ENCODE data around the gene TRMT6. TPM values are rescaled to one million over a fixed set of nuclear protein-coding genes. Genes with fewer than 3 reads are reported as not detected.

Gene TRMT6
- total RNA-seq, 4 donors from 2014 or later, result 7.7 to 13.0 (median 9.5) TPM

DNA sequence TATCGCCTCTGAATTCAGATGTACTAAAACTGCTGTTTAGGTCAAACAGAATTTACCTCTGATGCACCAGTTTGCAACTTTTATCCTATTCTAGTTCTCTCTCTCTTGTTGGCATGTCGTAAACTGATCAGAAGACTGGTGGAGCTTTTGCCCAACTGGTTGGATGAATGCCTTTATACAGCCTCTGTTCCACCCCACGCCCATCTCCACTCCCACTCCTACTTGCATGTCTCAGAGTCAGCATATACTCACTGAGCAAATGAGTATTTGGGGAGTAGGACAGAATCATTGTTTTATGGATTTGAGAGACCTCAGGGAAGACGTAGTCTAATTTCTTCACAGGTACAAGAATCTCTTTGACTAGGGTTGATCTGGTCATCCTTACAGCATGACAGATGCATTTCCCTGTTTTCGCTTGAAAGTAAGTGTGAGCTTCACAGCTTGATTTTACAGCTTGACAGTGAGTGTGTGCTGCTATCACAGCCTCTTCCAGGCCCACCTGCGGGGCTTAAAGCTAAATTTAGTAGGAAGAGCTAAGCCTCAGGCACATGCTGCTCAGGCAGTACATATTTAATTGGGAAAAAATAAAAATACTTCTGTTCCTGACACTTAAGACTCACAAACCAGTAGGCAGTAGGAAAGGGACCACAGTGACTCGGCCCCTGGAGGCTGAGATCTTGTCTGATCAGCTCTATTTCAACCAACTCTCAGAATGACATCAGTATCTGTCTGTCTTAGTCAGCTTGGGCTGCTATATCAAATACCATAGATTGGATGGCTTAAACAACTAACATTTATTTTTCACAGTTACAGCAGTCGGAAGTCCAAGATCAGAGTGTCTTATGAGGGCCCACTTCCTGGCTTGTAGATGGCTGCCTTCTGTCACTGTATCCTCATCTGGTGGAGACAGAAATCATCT, 30.4 kb downstream of the TRMT6 start:
- H3K4me3 ChIP-seq, result no peak overlapping the region
- no peaks in the 10 kb centered on the region for H3K36me3 ChIP-seq
- no peak overlapping the region for H3K27ac ChIP-seq
- peaks cover 15% of the 10 kb centered on the region for H3K27me3 ChIP-seq
- WGBS, result 71% methylated on average over 8 of the region's 8 CpGs
- no peak for DNase-seq (ENCODE audit: low spot score in 2 of 2)
- TF ChIP-seq POLR2A (IDR thresholded peaks at IDR 0.05), result no peak
- TF ChIP-seq, protein P1, sequence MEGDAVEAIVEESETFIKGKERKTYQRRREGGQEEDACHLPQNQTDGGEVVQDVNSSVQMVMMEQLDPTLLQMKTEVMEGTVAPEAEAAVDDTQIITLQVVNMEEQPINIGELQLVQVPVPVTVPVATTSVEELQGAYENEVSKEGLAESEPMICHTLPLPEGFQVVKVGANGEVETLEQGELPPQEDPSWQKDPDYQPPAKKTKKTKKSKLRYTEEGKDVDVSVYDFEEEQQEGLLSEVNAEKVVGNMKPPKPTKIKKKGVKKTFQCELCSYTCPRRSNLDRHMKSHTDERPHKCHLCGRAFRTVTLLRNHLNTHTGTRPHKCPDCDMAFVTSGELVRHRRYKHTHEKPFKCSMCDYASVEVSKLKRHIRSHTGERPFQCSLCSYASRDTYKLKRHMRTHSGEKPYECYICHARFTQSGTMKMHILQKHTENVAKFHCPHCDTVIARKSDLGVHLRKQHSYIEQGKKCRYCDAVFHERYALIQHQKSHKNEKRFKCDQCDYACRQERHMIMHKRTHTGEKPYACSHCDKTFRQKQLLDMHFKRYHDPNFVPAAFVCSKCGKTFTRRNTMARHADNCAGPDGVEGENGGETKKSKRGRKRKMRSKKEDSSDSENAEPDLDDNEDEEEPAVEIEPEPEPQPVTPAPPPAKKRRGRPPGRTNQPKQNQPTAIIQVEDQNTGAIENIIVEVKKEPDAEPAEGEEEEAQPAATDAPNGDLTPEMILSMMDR (IDR thresholded peaks at IDR 0.05), result no peak
- TF ChIP-seq POLR2AphosphoS5 (IDR thresholded peaks at IDR 0.05), result no peak
- no peak for TF ChIP-seq EP300 (IDR thresholded peaks at IDR 0.05)
- H3K4me1 ChIP-seq, result no peaks in the 10 kb centered on the region
- no peaks in the 10 kb centered on the region for H3K9me3 ChIP-seq

DNA sequence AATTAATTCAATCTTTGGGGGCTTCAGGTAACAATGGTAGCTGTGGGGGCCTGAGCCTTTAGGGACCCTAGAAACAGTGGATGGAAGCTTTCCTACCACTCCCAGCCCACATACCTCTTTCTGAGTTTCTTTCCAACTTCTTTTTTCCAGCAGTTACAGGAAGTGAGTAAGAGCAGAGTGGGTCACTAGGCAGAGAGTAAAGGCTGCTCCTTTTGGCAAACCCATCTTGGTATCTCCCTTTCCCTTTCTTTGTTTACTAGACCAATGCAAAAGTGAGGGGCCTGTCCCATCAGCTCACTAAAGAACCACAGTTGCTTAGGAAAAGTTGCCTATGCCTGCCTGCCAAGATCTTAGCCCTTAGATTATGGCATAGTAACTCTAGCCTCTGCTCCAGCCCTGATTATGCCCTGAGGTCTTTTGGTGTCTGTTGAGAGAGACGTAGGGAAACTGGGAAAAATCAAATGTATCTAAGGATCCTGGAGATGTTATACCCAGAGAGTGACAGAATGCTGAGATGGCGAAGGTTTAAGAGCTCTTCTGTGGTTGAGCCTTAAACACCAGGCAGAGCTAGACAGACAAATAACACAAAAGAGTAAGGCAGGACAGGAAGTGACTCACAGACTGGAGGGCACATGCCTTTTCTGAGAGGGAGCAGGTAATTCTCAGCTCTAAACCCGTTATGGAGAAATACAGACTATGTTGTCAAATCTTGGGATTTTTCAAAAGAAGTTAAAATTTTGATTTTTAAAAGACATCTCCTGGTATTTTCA, 31.3 kb downstream of the TRMT6 start:
- TF ChIP-seq, protein P1 (IDR thresholded peaks at IDR 0.05), result no peak
- TF ChIP-seq POLR2AphosphoS5 (IDR thresholded peaks at IDR 0.05) (no peak), POLR2A (IDR thresholded peaks at IDR 0.05) (no peak), EP300 (IDR thresholded peaks at IDR 0.05) (no peak)
- Histone ChIP-seq H3K36me3 (no peaks in the 10 kb centered on the region), H3K4me3 (no peak overlapping the region), H3K27ac (no peak overlapping the region), H3K9me3 (no peaks in the 10 kb centered on the region), H3K4me1 (no peaks in the 10 kb centered on the region), H3K27me3 (peaks cover 10% of the 10 kb centered on the region)
- WGBS, result 32% methylated on average over 3 of the region's 3 CpGs
- DNase-seq (ENCODE audit: low spot score in 2 of 2), result no peak

- TF ChIP-seq POLR2AphosphoS5 (IDR thresholded peaks at IDR 0.05) (no peak), POLR2A (IDR thresholded peaks at IDR 0.05) (no peak), EP300 (IDR thresholded peaks at IDR 0.05) (no peak)
- TF ChIP-seq, protein P1 (IDR thresholded peaks at IDR 0.05), result no peak
- H3K27ac ChIP-seq, result no peak overlapping the region
- no peaks in the 10 kb centered on the region for H3K36me3 ChIP-seq
- peaks cover 6% of the 10 kb centered on the region for H3K4me1 ChIP-seq
- 0% methylated on average over 1 of the region's 1 CpG for WGBS
- H3K9me3 ChIP-seq, result no peaks in the 10 kb centered on the region
- DNase-seq (ENCODE audit: low spot score in 2 of 2), result no peak
- peaks cover 25% of the 10 kb centered on the region for H3K27me3 ChIP-seq
- no peak overlapping the region for H3K4me3 ChIP-seq
Measured at GRCh38 chr20:5914859-5915258, 35.5 kb downstream of the TRMT6 start.

- TF ChIP-seq POLR2AphosphoS5 (IDR thresholded peaks at IDR 0.05), result no peak
- TF ChIP-seq, protein P1 (IDR thresholded peaks at IDR 0.05), result no peak
- TF ChIP-seq POLR2A (IDR thresholded peaks at IDR 0.05), result no peak
- no peak for TF ChIP-seq EP300 (IDR thresholded peaks at IDR 0.05)
- Histone ChIP-seq H3K4me3 (no peak overlapping the region), H3K27ac (no peak overlapping the region), H3K36me3 (no peaks in the 10 kb centered on the region), H3K9me3 (no peaks in the 10 kb centered on the region), H3K4me1 (peaks cover 6% of the 10 kb centered on the region), H3K27me3 (peaks cover 31% of the 10 kb centered on the region)
- DNase-seq (ENCODE audit: low spot score in 2 of 2), result no peak
- 88% methylated on average over 2 of the region's 2 CpGs for WGBS
Measured at GRCh38 chr20:5913166-5913565, 37.2 kb downstream of the TRMT6 start.

GRCh38 chr20:5910186-5910585, 40.1 kb downstream of the TRMT6 start:
- Histone ChIP-seq H3K4me1 (peaks cover 6% of the 10 kb centered on the region), H3K27me3 (peaks cover 39% of the 10 kb centered on the region), H3K27ac (no peak overlapping the region), H3K9me3 (no peaks in the 10 kb centered on the region), H3K4me3 (no peak overlapping the region), H3K36me3 (no peaks in the 10 kb centered on the region)
- TF ChIP-seq, protein P1 (IDR thresholded peaks at IDR 0.05), result no peak
- TF ChIP-seq POLR2A (IDR thresholded peaks at IDR 0.05), result no peak
- no peak for TF ChIP-seq POLR2AphosphoS5 (IDR thresholded peaks at IDR 0.05)
- no peak for TF ChIP-seq EP300 (IDR thresholded peaks at IDR 0.05)
- 63% methylated on average over 6 of the region's 6 CpGs for WGBS
- no peak for DNase-seq (ENCODE audit: low spot score in 2 of 2)
